K562 (cell line): ENCODE measurements around the gene NMT1. TPM values are rescaled to one million over a fixed set of nuclear protein-coding genes. Genes with fewer than 3 reads are reported as not detected.

Source experiments
- CSDE1 ChIP-seq, 2 experiments: fragments of 450-650 bp; IDR thresholded peaks; 2 replicates each; pipeline ENCODE4 v1.6.1; 2016; ENCODE audit warnings: mild to moderate bottlenecking in 1 of 2
- FOXA1 ChIP-seq: fragments of 450-650 bp; IDR thresholded peaks from 2 replicates; pipeline ENCODE4 v1.6.1; 2016; ENCODE audit warnings: mild to moderate bottlenecking, borderline replicate concordance
- FOXP1 ChIP-seq: sonication (generic); formaldehyde crosslinking; IDR thresholded peaks from 2 replicates; pipeline ENCODE4 v1.8.0; 2022; ENCODE audit warnings: mild to moderate bottlenecking, missing genetic modification reagents
- GATAD2A ChIP-seq: fragments of 450-650 bp; IDR thresholded peaks from 2 replicates; pipeline ENCODE4 v1.6.1; 2017
- IRF2 ChIP-seq: sonication (generic); formaldehyde crosslinking; IDR thresholded peaks from 2 replicates; pipeline ENCODE4 v1.8.1; 2022; ENCODE audit warnings: mild to moderate bottlenecking, missing genetic modification reagents
- KLF13 ChIP-seq: fragments of 450-650 bp; IDR thresholded peaks from 2 replicates; pipeline ENCODE4 v1.6.1; 2016; ENCODE audit warnings: missing genetic modification characterization, low read depth, mild to moderate bottlenecking, missing compliant biosample characterization, moderate library complexity, borderline replicate concordance
- MAX ChIP-seq: sonication (generic); formaldehyde crosslinking; IDR thresholded peaks from 2 replicates; pipeline ENCODE4 v1.9.0; 2022; ENCODE audit warnings: mild to moderate bottlenecking, missing genetic modification reagents
- NFE2 ChIP-seq: IDR thresholded peaks from 2 replicates; pipeline ENCODE4 v1.6.1; 2014; ENCODE audit warnings: antibody characterized with exemption, low read depth
- PHF8 ChIP-seq: fragments of 200-600 bp; sonication (generic); IDR thresholded peaks from 2 replicates; pipeline ENCODE4 v1.6.1; 2012; ENCODE audit warnings: mixed run types, mild to moderate bottlenecking, inconsistent platforms, low read length, moderate library complexity, borderline replicate concordance
- POLR2AphosphoS2 ChIP-seq: IDR thresholded peaks from 2 replicates; pipeline ENCODE4 v1.6.1; 2012; ENCODE audit warnings: low read length, improper control_type of control experiment
- RBM15 ChIP-seq: fragments of 200-400 bp; formaldehyde crosslinking; IDR thresholded peaks from 2 replicates; pipeline ENCODE4 v1.6.1; 2018; ENCODE audit warnings: mild to moderate bottlenecking, low read length, moderate library complexity; ENCODE audit not compliant: insufficient read depth
- REST ChIP-seq, 2 experiments: fragments of 450-650 bp; formaldehyde crosslinking in 1 of 2; IDR thresholded peaks; 2 replicates each; pipeline versions ENCODE4 v1.4.0 to v1.6.1; 2014 to 2020; ENCODE audit warnings: mild to moderate bottlenecking in 2 of 2, borderline replicate concordance in 1 of 2, low read depth in 1 of 2
- RFX7 ChIP-seq: fragments of 250-450 bp; sonication (Bioruptor Pico); IDR thresholded peaks from 2 replicates; pipeline ENCODE4 v1.5.1; 2021; ENCODE audit warnings: mild to moderate bottlenecking
- SNRNP70 ChIP-seq: fragments of 200-400 bp; formaldehyde crosslinking; optimal IDR thresholded peaks from 2 replicates; pipeline ENCODE3; 2017; ENCODE audit warnings: low read depth, low read length
- SP1 ChIP-seq: sonication (generic); formaldehyde crosslinking; IDR thresholded peaks from 2 replicates; pipeline ENCODE4 v1.8.1; 2022; ENCODE audit warnings: mild to moderate bottlenecking, missing genetic modification reagents
- TAF15 ChIP-seq: fragments of 200-400 bp; formaldehyde crosslinking; IDR thresholded peaks from 2 replicates; pipeline ENCODE4 v1.6.1; 2017; ENCODE audit warnings: mild to moderate bottlenecking, low read depth, low read length, moderate library complexity
- TAF9B ChIP-seq: fragments of 450-650 bp; IDR thresholded peaks from 2 replicates; pipeline ENCODE4 v1.6.1; 2018; ENCODE audit warnings: mild to moderate bottlenecking; ENCODE audit not compliant: partially characterized antibody
- TFAM ChIP-seq: fragments of 250-450 bp; sonication (Bioruptor Pico); conservative IDR thresholded peaks from 2 replicates; pipeline ENCODE4 v1.5.0; 2021; ENCODE audit warnings: mild to moderate bottlenecking, moderate library complexity
- THRAP3 ChIP-seq: fragments of 450-650 bp; IDR thresholded peaks from 2 replicates; pipeline ENCODE4 v1.6.1; 2016; ENCODE audit warnings: mild to moderate bottlenecking, inconsistent platforms, borderline replicate concordance
- ZNF134 ChIP-seq: fragments of 250-450 bp; sonication (Bioruptor Pico); conservative IDR thresholded peaks from 2 replicates; pipeline ENCODE4 v1.4.0; 2020
- ZSCAN32 ChIP-seq: fragments of 450-650 bp; formaldehyde crosslinking; IDR thresholded peaks from 2 replicates; pipeline ENCODE4 v1.4.0; 2020; ENCODE audit warnings: mild to moderate bottlenecking, moderate library complexity
- polyA plus RNA-seq, 8 experiments: library from polyadenylated mRNA; depleted of rRNA in 4 of 8; stranded (reverse) in 5 of 8; unstranded in 3 of 8; fragments of >200 nt; fragmentation: Nextera tagmentation in 2 of 8; fragmentation: Illumina TruSeq in 1 of 8; extraction: Ambion mirVana in 2 of 8; extraction: Trizol in 1 of 8; gene quantifications; 2 replicates each; pipeline versions ENCODE4 v1.2.1 to v1.2.3, GENCODE V29; 2011 to 2014; ENCODE audit warnings: inconsistent platforms in 1 of 8, missing spikeins in 1 of 8
- total RNA-seq, 7 experiments: library from RNA; depleted of rRNA in 6 of 7; stranded (reverse); fragments of >200 nt in 6 of 7; fragmentation: Illumina TruSeq in 2 of 7; extraction: Trizol in 2 of 7; gene quantifications; 2 replicates each; pipeline versions ENCODE4 v1.2.1 to v1.2.3, GENCODE V29; 2011 to 2021; ENCODE audit warnings: low replicate concordance in 1 of 7

Gene NMT1
- total and polyA plus RNA-seq, 9 of the 15 experiments (the other 6 are each of a cell fraction or from before 2014, with no cell fraction given), result 86.7 to 569 (median 213) TPM

- TF ChIP-seq REST (IDR thresholded peaks at IDR 0.05; ENCODE audit: borderline replicate concordance) (peak; percentile 18; the same call in 1 of the 2 replicates), REST (CRISPR knock-in tag; IDR thresholded peaks at IDR 0.05; ENCODE audit: low read depth) (no peak), FOXA1 (no peak), POLR2AphosphoS2 (no peak; the same call in 1 of the 2 replicates), SP1 (CRISPR knock-in tag) (no peak), SNRNP70 (no peak), RFX7 (CRISPR knock-in tag) (no peak), GATAD2A (no peak), KLF13 (no peak), TFAM (CRISPR knock-in tag) (no peak), NFE2 (no peak), CSDE1 (IDR thresholded peaks at IDR 0.05) (no peak), IRF2 (CRISPR knock-in tag) (no peak), RBM15 (no peak), ZSCAN32 (no peak), MAX (CRISPR knock-in tag) (peak; percentile 43), PHF8 (no peak; the same call in 1 of the 2 replicates), ZNF134 (no peak), FOXP1 (CRISPR knock-in tag) (no peak; the same call in 1 of the 2 replicates), THRAP3 (no peak), TAF15 (no peak), TAF9B (no peak)
Measured at GRCh38 chr17:45149669-45150664, 88.8 kb downstream of the NMT1 start (continued).
